Astrocyte of the spinal cord (primary cell): ENCODE results near the gene SAMD15.

Experiments used
- DNase-seq: peaks from one replicate; pipeline ENCODE4 v3.0.0; 2011; ENCODE audit warnings: low read depth, low spot score
- H3K4me3 ChIP-seq: 2 replicates; pipeline ENCODE4 v1.5.1; 2011; ENCODE audit warnings: low read depth, mild to moderate bottlenecking, low read length, moderate library complexity
- CTCF ChIP-seq: IDR thresholded peaks from 2 replicates; pipeline ENCODE4 v1.5.1; 2012; ENCODE audit warnings: low read depth, mild to moderate bottlenecking, low read length, inconsistent platforms
- in situ Hi-C: cut with HindIII; loops from 2 replicates; pipeline ENCODE4 v1.10.0; 2017; ENCODE audit warnings: low sequenced_read_pairs

The SAMD15 gene

GRCh38 chr14:77353469-77354141 is 23.6 kb upstream of the SAMD15 start:
- no peak overlapping the region for H3K4me3 ChIP-seq
- TF ChIP-seq CTCF = no peak
- no peak for DNase-seq
- in situ Hi-C loops = no loop called here

GRCh38 chr14:77355811-77356210 is 21.4 kb upstream of the SAMD15 start:
- DNase-seq = no peak
- in situ Hi-C loops = no loop called here
- TF ChIP-seq CTCF = no peak
- no peak overlapping the region for H3K4me3 ChIP-seq

GRCh38 chr14:77356899-77357298 is 20.3 kb upstream of the SAMD15 start:
- no peak for DNase-seq
- in situ Hi-C loops = no loop called here
- no peak for TF ChIP-seq CTCF
- no peak overlapping the region for H3K4me3 ChIP-seq

GRCh38 chr14:77359626-77360025 is 17.6 kb upstream of the SAMD15 start:
- TF ChIP-seq CTCF = no peak
- in situ Hi-C loops = no loop called here
- no peak overlapping the region for H3K4me3 ChIP-seq
- no peak for DNase-seq

GRCh38 chr14:77364146-77364545 is 13.0 kb upstream of the SAMD15 start:
- in situ Hi-C loops = no loop called here
- TF ChIP-seq CTCF = no peak
- no peak overlapping the region for H3K4me3 ChIP-seq
- DNase-seq = no peak

- no peak for DNase-seq
- no peak for TF ChIP-seq CTCF
- no peak overlapping the region for H3K4me3 ChIP-seq
- in situ Hi-C loops = no loop called here
Measured at GRCh38 chr14:77369285-77369684, 7.9 kb upstream of the SAMD15 start.
